Nephron (organoid): Measurements from ENCODE around the gene SLITRK2.

Source experiments
- H3K27ac Mint-ChIP-seq, 3 experiments: 2 replicates each; pipeline ENCODE4 v1.8.0; 2020; ENCODE audit warnings: mixed read lengths in 3 of 3, mild to moderate bottlenecking in 2 of 3, moderate library complexity in 1 of 3
- H3K27me3 Mint-ChIP-seq: 2 replicates; pipeline ENCODE4 v1.8.0; 2021; ENCODE audit warnings: low read depth, mild to moderate bottlenecking, moderate library complexity, mixed read lengths
- H3K36me3 Mint-ChIP-seq: 2 replicates; pipeline ENCODE4 v1.8.0; 2020; ENCODE audit warnings: low read depth, mixed read lengths
- H3K4me1 Mint-ChIP-seq: 2 replicates; pipeline ENCODE4 v1.8.0; 2020; ENCODE audit warnings: mixed read lengths
- H3K4me3 Mint-ChIP-seq, 3 experiments: 2 replicates each; pipeline ENCODE4 v1.8.0; 2020; ENCODE audit warnings: mild to moderate bottlenecking in 3 of 3, mixed read lengths in 3 of 3, moderate library complexity in 2 of 3
- H3K9me3 Mint-ChIP-seq: 2 replicates; pipeline ENCODE4 v1.8.0; 2020; ENCODE audit warnings: mixed read lengths
- CTCF ChIP-seq, 3 experiments: fragments of 200-600 bp; sonication (generic); IDR thresholded peaks; one replicate each; pipeline ENCODE4 v1.5.0; 2021; ENCODE audit warnings: antibody characterized with exemption in 3 of 3; ENCODE audit not compliant: unreplicated experiment in 3 of 3

SLITRK2 gene

GRCh38 chrX:145816601-145817315, 871 bp upstream of the SLITRK2 start:
- TF ChIP-seq CTCF (IDR thresholded peaks at IDR 0.05; ENCODE audit: unreplicated experiment in 3 of 3) = no peak
- Mint-ChIP-seq H3K36me3 (no peaks in the 10 kb centered on the region), H3K4me1 (peaks cover 11% of the 10 kb centered on the region), H3K27me3 (peaks cover 74% of the 10 kb centered on the region), H3K9me3 (peaks cover 14% of the 10 kb centered on the region), H3K27ac (peak overlapping the region in 2 of 3 experiments; percentile 10 to 69), H3K4me3 (peak overlapping the region; percentile 74 to 80 (median 79))

GRCh38 chrX:145818186-145819113, 821 bp downstream of the SLITRK2 start:
- peaks cover 16% of the 10 kb centered on the region for H3K9me3 Mint-ChIP-seq
- TF ChIP-seq CTCF (IDR thresholded peaks at IDR 0.05; ENCODE audit: unreplicated experiment in 3 of 3) = no peak
- no peaks in the 10 kb centered on the region for H3K36me3 Mint-ChIP-seq
- peak overlapping the region; percentile 71 to 85 (median 78) for H3K4me3 Mint-ChIP-seq
- H3K27ac Mint-ChIP-seq = no peak overlapping the region
- peaks cover 16% of the 10 kb centered on the region for H3K4me1 Mint-ChIP-seq
- peaks cover 85% of the 10 kb centered on the region for H3K27me3 Mint-ChIP-seq

GRCh38 chrX:145820825-145821224, 3.2 kb downstream of the SLITRK2 start:
- Mint-ChIP-seq H3K36me3 (no peaks in the 10 kb centered on the region), H3K27me3 (peaks cover 83% of the 10 kb centered on the region), H3K9me3 (peaks cover 16% of the 10 kb centered on the region), H3K27ac (no peak overlapping the region), H3K4me1 (peaks cover 16% of the 10 kb centered on the region), H3K4me3 (peak overlapping the region; percentile 27 to 82 (median 50))
- TF ChIP-seq CTCF (IDR thresholded peaks at IDR 0.05; ENCODE audit: unreplicated experiment in 3 of 3) = no peak

GRCh38 chrX:145821291-145821897, 3.8 kb downstream of the SLITRK2 start:
- no peaks in the 10 kb centered on the region for H3K36me3 Mint-ChIP-seq
- H3K4me1 Mint-ChIP-seq = peaks cover 16% of the 10 kb centered on the region
- no peak overlapping the region for H3K27ac Mint-ChIP-seq
- H3K9me3 Mint-ChIP-seq = peaks cover 14% of the 10 kb centered on the region
- TF ChIP-seq CTCF (IDR thresholded peaks at IDR 0.05; ENCODE audit: unreplicated experiment in 3 of 3) = no peak
- H3K27me3 Mint-ChIP-seq = peaks cover 77% of the 10 kb centered on the region
- H3K4me3 Mint-ChIP-seq = peak overlapping the region; percentile 72 to 82 (median 81)

GRCh38 chrX:145821898-145822571, 4.4 kb downstream of the SLITRK2 start:
- H3K9me3 Mint-ChIP-seq = peaks cover 13% of the 10 kb centered on the region

More at GRCh38 chrX:145821898-145822571, 4.4 kb downstream of the SLITRK2 start:
- Mint-ChIP-seq H3K4me1 (peaks cover 12% of the 10 kb centered on the region), H3K27ac (no peak overlapping the region), H3K4me3 (peak overlapping the region; percentile 72 to 82 (median 81)), H3K36me3 (no peaks in the 10 kb centered on the region), H3K27me3 (peaks cover 71% of the 10 kb centered on the region)
- no peak for TF ChIP-seq CTCF (IDR thresholded peaks at IDR 0.05; ENCODE audit: unreplicated experiment in 3 of 3)
